OCI-LY7 (cell line): Measurements from ENCODE around the gene PC.

ENCODE experiments used
- CTCF ChIP-seq: fragments of 200-600 bp; sonication (generic); conservative IDR thresholded peaks from 2 replicates; pipeline ENCODE4 v1.5.1; 2014; ENCODE audit warnings: mild to moderate bottlenecking, antibody characterized with exemption, low read length, moderate library complexity, mixed read lengths
- EZH2phosphoT487 ChIP-seq: fragments of 200-600 bp; sonication (generic); IDR thresholded peaks from 2 replicates; pipeline ENCODE4 v1.6.1; 2018; ENCODE audit warnings: low read depth, borderline replicate concordance, mild to moderate bottlenecking, mixed run types, antibody characterized with exemption, low read length, moderate library complexity, mixed read lengths

DNA sequence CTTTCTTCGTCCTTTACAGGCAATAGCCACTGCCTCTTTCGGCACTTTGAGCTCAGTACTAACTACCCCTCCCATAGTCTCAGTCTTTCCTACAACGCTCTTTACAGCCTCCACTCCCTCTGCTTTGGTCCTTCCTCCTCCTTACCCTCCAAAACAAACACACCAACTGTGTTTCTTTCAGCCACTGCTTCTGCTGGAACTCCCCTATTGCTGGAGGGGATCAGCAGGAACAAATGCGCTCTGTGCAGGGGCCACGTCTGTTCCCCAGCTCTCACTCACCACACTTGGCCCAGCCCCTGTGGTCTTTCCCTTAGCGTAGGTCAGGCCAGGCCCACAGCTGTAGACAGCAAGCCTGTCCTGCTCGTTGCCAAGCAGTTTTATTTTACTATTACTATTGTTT is 42.3 kb downstream of the PC start:
- TF ChIP-seq CTCF (no peak), EZH2phosphoT487 (no peak)
